Panc1 (cell line): Measurements from ENCODE around the gene AOC3. TPM values are rescaled to one million over a fixed set of nuclear protein-coding genes. Genes with fewer than 3 reads are reported as not detected.
"Not testable (repeated sequence)": the region's sequence is repeated elsewhere in the genome, so short reads cannot be mapped to it uniquely, and the experiment has no call there.

ENCODE experiments used
- ATAC-seq: fragments of 200-7000 bp; cut with Tn5 transposase; 2 replicates; pipeline ENCODE4 v1.9.1; 2020; ENCODE audit warnings: mild to moderate bottlenecking, moderate library complexity
- BruUV-seq: library from RNA; stranded (reverse); fragments of 400-500 nt; replicated peaks from 2 replicates; lab custom pipeline; 2021; lab: Mats Ljungman, UMichigan
- CTCF ChIA-PET: fragments of 300-600 bp; sonication (Branson Sonifier 250); formaldehyde crosslinking; loops from one replicate; lab custom pipeline; 2022; ENCODE audit warnings: antibody characterized with exemption; lab: Charles Lee
- POLR2A ChIA-PET: fragments of 300-600 bp; sonication (Branson Sonifier 250); formaldehyde crosslinking; loops from one replicate; lab custom pipeline; 2022; ENCODE audit warnings: antibody characterized with exemption; lab: Charles Lee
- DNase-seq: peaks from one replicate; pipeline ENCODE4 v3.0.0-alpha.2; 2010; ENCODE audit warnings: low read depth, low spot score
- H3K27ac ChIP-seq: 2 replicates; pipeline ENCODE4 v1.5.1; 2011; ENCODE audit warnings: mild to moderate bottlenecking, low read length, inconsistent platforms
- H3K27me3 ChIP-seq: fragments of 200-500 bp; sonication (Bioruptor generic); 2 replicates; pipeline ENCODE4 v1.6.0; 2014; ENCODE audit warnings: low read length, inconsistent platforms; ENCODE audit not compliant: control insufficient read depth, insufficient read depth
- H3K36me3 ChIP-seq: fragments of 200-500 bp; sonication (Bioruptor generic); 2 replicates; pipeline ENCODE4 v1.5.1; 2014; ENCODE audit warnings: inconsistent platforms, mild to moderate bottlenecking, low read length, moderate library complexity; ENCODE audit not compliant: control insufficient read depth, insufficient read depth
- H3K4me1 ChIP-seq: 2 replicates; pipeline ENCODE4 v1.5.1; 2011; ENCODE audit warnings: inconsistent platforms, mild to moderate bottlenecking, low read length, moderate library complexity; ENCODE audit not compliant: control insufficient read depth, insufficient read depth
- H3K4me3 ChIP-seq, 2 experiments: 2 replicates each; pipeline ENCODE4 v1.5.1; 2011 to 2012; ENCODE audit warnings: low read depth in 2 of 2, low read length in 2 of 2, mild to moderate bottlenecking in 2 of 2, inconsistent platforms in 1 of 2, moderate library complexity in 1 of 2
- H3K9me3 ChIP-seq: fragments of 200-500 bp; sonication (Bioruptor generic); 2 replicates; pipeline ENCODE4 v1.5.1; 2014; ENCODE audit warnings: low read depth, mild to moderate bottlenecking, inconsistent platforms, low read length, moderate library complexity; ENCODE audit not compliant: control insufficient read depth, insufficient read depth
- CTCF ChIP-seq: fragments of 450-650 bp; IDR thresholded peaks from 2 replicates; pipeline ENCODE4 v1.5.1; 2017; ENCODE audit warnings: mild to moderate bottlenecking
- POLR2AphosphoS5 ChIP-seq: IDR thresholded peaks from 2 replicates; pipeline ENCODE4 v1.6.1; 2012; ENCODE audit warnings: mild to moderate bottlenecking, low read depth, low read length, moderate library complexity
- REST ChIP-seq, 2 experiments: IDR thresholded peaks; 2 replicates each; pipeline ENCODE4 v1.6.1; 2011 to 2012; ENCODE audit warnings: low read depth in 2 of 2, control low read depth in 1 of 2, low read length in 1 of 2, mild to moderate bottlenecking in 1 of 2, moderate library complexity in 1 of 2; ENCODE audit not compliant: insufficient read depth in 1 of 2
- SIN3A ChIP-seq: IDR thresholded peaks from 2 replicates; pipeline ENCODE4 v1.6.1; 2012; ENCODE audit warnings: low read depth, mild to moderate bottlenecking, low read length, moderate library complexity, borderline replicate concordance; ENCODE audit not compliant: insufficient read depth
- TCF7L2 ChIP-seq: IDR thresholded peaks from 2 replicates; pipeline ENCODE4 v1.6.1; 2011; ENCODE audit warnings: mild to moderate bottlenecking, low read depth, low read length, inconsistent platforms
- in situ Hi-C: cut with HindIII; loops from 2 replicates; pipeline ENCODE4 v1.10.0; 2016; ENCODE audit warnings: low sequenced_read_pairs, low pct_unique_long_range_greater_than_20kb
- intact Hi-C: fragments of 100-400 bp; cut with micrococcal nuclease; formaldehyde crosslinking; loops from one replicate; pipeline ENCODE4 v1.10.0; 2022; ENCODE audit not compliant: unreplicated experiment
- total RNA-seq: library from RNA; stranded (reverse); gene quantifications from one replicate; pipeline ENCODE4 v1.2.1, GENCODE V29; 2021; ENCODE audit not compliant: unreplicated experiment

AOC3 gene
- total RNA-seq, 1 experiment from 2014 or later = 0.21 TPM

- in situ Hi-C loops (no loop called here), intact Hi-C loops (no loop called here)
- no TSS peak for BruUV-seq
- no peaks in the 10 kb centered on the region for H3K27me3 ChIP-seq
- no peak for TF ChIP-seq POLR2AphosphoS5
- no peak for TF ChIP-seq TCF7L2
- TF ChIP-seq CTCF = no peak
- no peak for TF ChIP-seq REST (IDR thresholded peaks at IDR 0.05; ENCODE audit: insufficient read depth in 1 of 2, low read depth in 2 of 2, low read length in 1 of 2)
- TF ChIP-seq SIN3A = no peak
- no peak for DNase-seq
- no peaks in the 10 kb centered on the region for H3K36me3 ChIP-seq
- no peak overlapping the region for H3K4me3 ChIP-seq
- ChIA-PET POLR2A (no interaction called here), CTCF (no interaction called here)
- H3K9me3 ChIP-seq = no peaks in the 10 kb centered on the region
- no peak overlapping the region for H3K27ac ChIP-seq
- ATAC-seq = no peak
- H3K4me1 ChIP-seq = no peaks in the 10 kb centered on the region
Observed at GRCh38 chr17:42883802-42884558, 33.0 kb downstream of the AOC3 start.

- CTCF ChIA-PET, intact Hi-C loops, H3K27me3 ChIP-seq, DNase-seq, H3K4me3 ChIP-seq, H3K27ac ChIP-seq, ATAC-seq, H3K9me3 ChIP-seq, H3K36me3 ChIP-seq, in situ Hi-C loops, H3K4me1 ChIP-seq, BruUV-seq, POLR2A ChIA-PET: not testable (repeated sequence)
Observed at GRCh38 chr17:42885806-42886205, 34.8 kb downstream of the AOC3 start.
